VCaP (cell line): ENCODE data around the gene GTF3A.

Experiments used
- H3K27ac ChIP-seq: fragments of 450-650 bp; 2 replicates; pipeline ENCODE4 v1.5.1; 2017
- TF ChIP-seq, protein P1 (sequence below): fragments of 450-650 bp; conservative IDR thresholded peaks from 2 replicates; pipeline ENCODE4 v1.5.1; 2017; ENCODE audit warnings: mild to moderate bottlenecking, moderate library complexity

The GTF3A gene

GRCh38 chr13:27424246-27425157, at the start of gene GTF3A:
Gene GTF3A (plus strand): TSS chr13:27424619.
- H3K27ac ChIP-seq: peak within 1 kb of the TSS; percentile 94
- TF ChIP-seq, protein P1, sequence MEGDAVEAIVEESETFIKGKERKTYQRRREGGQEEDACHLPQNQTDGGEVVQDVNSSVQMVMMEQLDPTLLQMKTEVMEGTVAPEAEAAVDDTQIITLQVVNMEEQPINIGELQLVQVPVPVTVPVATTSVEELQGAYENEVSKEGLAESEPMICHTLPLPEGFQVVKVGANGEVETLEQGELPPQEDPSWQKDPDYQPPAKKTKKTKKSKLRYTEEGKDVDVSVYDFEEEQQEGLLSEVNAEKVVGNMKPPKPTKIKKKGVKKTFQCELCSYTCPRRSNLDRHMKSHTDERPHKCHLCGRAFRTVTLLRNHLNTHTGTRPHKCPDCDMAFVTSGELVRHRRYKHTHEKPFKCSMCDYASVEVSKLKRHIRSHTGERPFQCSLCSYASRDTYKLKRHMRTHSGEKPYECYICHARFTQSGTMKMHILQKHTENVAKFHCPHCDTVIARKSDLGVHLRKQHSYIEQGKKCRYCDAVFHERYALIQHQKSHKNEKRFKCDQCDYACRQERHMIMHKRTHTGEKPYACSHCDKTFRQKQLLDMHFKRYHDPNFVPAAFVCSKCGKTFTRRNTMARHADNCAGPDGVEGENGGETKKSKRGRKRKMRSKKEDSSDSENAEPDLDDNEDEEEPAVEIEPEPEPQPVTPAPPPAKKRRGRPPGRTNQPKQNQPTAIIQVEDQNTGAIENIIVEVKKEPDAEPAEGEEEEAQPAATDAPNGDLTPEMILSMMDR: no peak

- TF ChIP-seq, protein P1: peak; percentile 82
- no peak overlapping the region for H3K27ac ChIP-seq
Observed at GRCh38 chr13:27374650-27375049, 49.8 kb upstream of the GTF3A start.

DNA sequence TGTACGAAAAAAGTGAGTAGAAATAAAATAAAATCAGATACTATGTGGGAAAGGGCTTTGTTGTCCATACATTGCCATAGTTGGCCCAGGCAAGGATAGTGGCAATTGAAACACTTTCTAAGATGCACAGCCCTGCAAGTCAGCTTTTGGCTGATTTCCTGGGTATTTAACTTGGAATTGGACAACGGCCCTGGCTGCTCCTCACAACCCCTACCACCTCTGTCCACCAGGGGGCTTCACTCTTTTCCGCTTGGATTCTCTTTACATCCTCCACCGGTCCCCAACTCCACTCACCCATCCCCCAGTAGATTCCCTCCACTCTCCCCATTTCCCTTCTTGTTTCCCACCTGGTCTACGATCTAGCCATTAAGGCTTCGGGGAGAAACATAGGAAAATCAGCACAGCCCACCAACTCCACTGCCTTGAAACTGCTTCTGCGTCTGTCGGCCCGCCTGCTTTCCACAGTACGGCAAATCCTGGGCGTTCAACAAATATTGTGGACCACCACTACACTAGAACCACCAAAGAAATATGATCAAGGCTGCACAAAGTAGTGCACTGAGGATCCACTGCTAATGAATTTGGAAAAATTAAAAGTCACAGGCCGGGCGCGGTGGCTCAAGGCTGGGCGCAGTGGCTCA, 48.6 kb upstream of the GTF3A start:
- H3K27ac ChIP-seq: no peak overlapping the region
- TF ChIP-seq, protein P1: peak; percentile 81

GRCh38 chr13:27379126-27379525, 45.3 kb upstream of the GTF3A start:
- no peak overlapping the region for H3K27ac ChIP-seq
- TF ChIP-seq, protein P1: no peak

- TF ChIP-seq, protein P1: peak; percentile 70
- H3K27ac ChIP-seq: no peak overlapping the region
Observed at GRCh38 chr13:27379694-27380641, 44.5 kb upstream of the GTF3A start.

- TF ChIP-seq, protein P1: no peak
- H3K27ac ChIP-seq: no peak overlapping the region
Observed at GRCh38 chr13:27381601-27382000, 42.8 kb upstream of the GTF3A start.
